Right lobe of liver (tissue), 6 donors: Measurements from ENCODE around the gene AIF1L. TPM values are rescaled to one million over a fixed set of nuclear protein-coding genes. Genes with fewer than 3 reads are reported as not detected.

Experiments
- ATAC-seq, 4 donors: fragments of 200-7000 bp; cut with Tn5 transposase; one replicate each; pipeline ENCODE4 v1.9.1; 2020; ENCODE audit warnings: mild to moderate bottlenecking in 4 of 4, moderate library complexity in 4 of 4
- DNase-seq, 3 donors: peaks; one replicate each; pipeline ENCODE4 v3.0.0-alpha.2; 2020
- H3K27ac ChIP-seq, 3 donors: fragments of 200-600 bp; one replicate each; pipeline ENCODE4 v1.8.0; 2022
- H3K27me3 ChIP-seq, 2 donors: fragments of 200-600 bp; one replicate each; pipeline ENCODE4 v1.8.0; 2022
- H3K36me3 ChIP-seq, 4 donors: fragments of 200-600 bp; sonication (generic) in 1 of 4; one replicate each; pipeline versions ENCODE4 v1.5.1 to v1.8.0; 2017 to 2022; ENCODE audit warnings: control low read depth in 1 of 4
- H3K4me1 ChIP-seq, 4 donors: fragments of 200-600 bp; sonication (generic) in 1 of 4; one replicate each; pipeline versions ENCODE4 v1.5.1 to v1.8.0; 2017 to 2022; ENCODE audit warnings: control low read depth in 1 of 4
- H3K4me3 ChIP-seq, 3 donors: fragments of 200-600 bp; one replicate each; pipeline ENCODE4 v1.8.0; 2022
- H3K9me3 ChIP-seq, 4 donors: fragments of 200-600 bp; sonication (generic) in 1 of 4; one replicate each; pipeline versions ENCODE4 v1.5.1 to v1.8.0; 2017 to 2022; ENCODE audit warnings: control low read depth in 1 of 4
- CTCF ChIP-seq, 4 donors: fragments of 200-600 bp in 3 of 4; fragments of 450-650 bp in 1 of 4; IDR thresholded peaks; one replicate each; pipeline versions ENCODE4 v1.5.1 to v1.8.0; 2016 to 2022; ENCODE audit warnings: antibody characterized with exemption in 4 of 4, mild to moderate bottlenecking in 2 of 4
- POLR2A ChIP-seq: fragments of 450-650 bp; IDR thresholded peaks from one replicate; pipeline ENCODE4 v1.6.1; 2017; ENCODE audit warnings: antibody characterized with exemption, mild to moderate bottlenecking
- WGBS: methylation state at CpG from one replicate; pipeline ENCODE4 v1.1.6; 2018; ENCODE audit warnings: low coverage, low lambda C conversion rate; ENCODE audit not compliant: insufficient coverage; ENCODE audit errors: missing lambda C conversion rate; 5-methylcytosine and 5-hydroxymethylcytosine counted together
- intact Hi-C, 2 donors: fragments of 100-400 bp; cut with DNase I; formaldehyde crosslinking; loops; one replicate each; pipeline versions ENCODE4 v1.11.2 to v1.14.1; 2022
- total RNA-seq, 6 experiments: library from RNA; depleted of rRNA in 2 of 6; stranded (reverse); fragments of >200 nt in 2 of 6; fragmentation: NEBNext Ultra II Directional in 3 of 6; extraction: Animal tissue kit (Norgen Biotek cat#: 25700) in 3 of 6; gene quantifications; one replicate each; pipeline versions ENCODE4 v1.1.0 to v1.2.4, GENCODE V29; 2016 to 2023
- donor health status: DM: no; HTN: yes; CAD: no.
- donor health status: DM: no; HTN: no; CAD: no.
- donor health status: DM: no; HTN: no; CAD: no.
- donor health status: DM: no; HTN: yes; CAD: no.
- donor health status: DM: no; HTN: yes; CAD: no.

AIF1L gene
- total RNA-seq, 6 experiments from 2014 or later, result 0.33 to 1.4 (median 0.49) TPM

- H3K36me3 ChIP-seq, result no peaks in the 10 kb centered on the region
- no peaks in the 10 kb centered on the region for H3K27me3 ChIP-seq
- DNase-seq, result no peak
- H3K27ac ChIP-seq, result no peak overlapping the region
- no peaks in the 10 kb centered on the region for H3K9me3 ChIP-seq
- TF ChIP-seq CTCF (IDR thresholded peaks at IDR 0.05), result no peak
- TF ChIP-seq POLR2A, result no peak
- intact Hi-C loops, result no loop called here
- 40% methylated on average over 3 of the region's 9 CpGs for WGBS
- no peak for ATAC-seq
- no peak overlapping the region for H3K4me3 ChIP-seq
- H3K4me1 ChIP-seq, result no peaks in the 10 kb centered on the region
Measured at GRCh38 chr9:131080589-131080988, 15.7 kb upstream of the AIF1L start.

- ATAC-seq, result no peak
- intact Hi-C loops, result no loop called here
- Histone ChIP-seq H3K4me3 (no peak overlapping the region), H3K27me3 (no peaks in the 10 kb centered on the region), H3K9me3 (no peaks in the 10 kb centered on the region), H3K27ac (no peak overlapping the region), H3K4me1 (no peaks in the 10 kb centered on the region), H3K36me3 (no peaks in the 10 kb centered on the region)
- no peak for DNase-seq
- WGBS, result 96% methylated on average over 3 of the region's 9 CpGs
- no peak for TF ChIP-seq CTCF (IDR thresholded peaks at IDR 0.05)
Measured at GRCh38 chr9:131081868-131082267, 14.5 kb upstream of the AIF1L start.

DNA sequence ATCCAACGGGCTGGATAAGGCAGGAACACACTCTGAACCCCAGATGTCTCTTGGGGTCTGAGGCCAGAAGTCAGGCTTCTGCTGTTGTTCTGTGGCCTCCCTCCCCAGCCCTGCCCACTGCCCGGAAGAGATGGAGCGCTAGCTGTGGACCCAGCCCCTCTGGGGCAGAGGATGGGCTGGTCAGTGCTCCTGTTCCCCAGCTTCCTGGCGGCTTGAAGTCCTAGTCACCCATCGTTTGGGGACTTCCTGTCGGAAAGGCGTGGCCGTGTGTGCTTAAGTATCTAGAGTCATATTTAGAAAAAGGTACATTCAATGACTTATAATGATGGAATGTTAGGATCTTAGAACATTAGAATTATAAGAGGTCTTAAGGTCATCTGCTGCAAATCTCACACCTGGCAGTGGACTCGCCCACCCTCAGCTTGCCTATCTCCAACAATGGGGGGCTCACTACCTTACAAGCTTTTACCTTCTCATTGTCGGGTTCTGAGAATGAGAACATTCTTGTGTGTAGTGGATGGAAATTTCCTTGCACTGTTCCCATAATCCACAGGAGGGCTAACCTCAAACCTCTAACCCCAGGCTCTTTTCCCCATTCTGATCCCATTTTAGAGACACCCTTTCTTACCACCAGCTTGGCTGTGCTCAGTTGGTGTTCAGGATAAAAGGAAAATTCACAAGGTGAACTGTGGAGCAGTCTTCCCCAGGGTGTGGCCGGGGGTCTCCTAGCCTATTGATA is 13.4 kb upstream of the AIF1L start:
- ATAC-seq, result no peak
- Histone ChIP-seq H3K4me3 (no peak overlapping the region), H3K27me3 (no peaks in the 10 kb centered on the region), H3K36me3 (no peaks in the 10 kb centered on the region), H3K27ac (no peak overlapping the region), H3K4me1 (no peaks in the 10 kb centered on the region), H3K9me3 (no peaks in the 10 kb centered on the region)
- no peak for DNase-seq
- TF ChIP-seq CTCF (IDR thresholded peaks at IDR 0.05), result no peak
- no peak for TF ChIP-seq POLR2A
- intact Hi-C loops, result no loop called here
- WGBS, result 59% methylated on average over 5 of the region's 11 CpGs

GRCh38 chr9:131084661-131085369 is 11.5 kb upstream of the AIF1L start:
- no peak for TF ChIP-seq POLR2A
- no peak for TF ChIP-seq CTCF (IDR thresholded peaks at IDR 0.05)
- no peak for DNase-seq
- H3K27ac ChIP-seq, result no peak overlapping the region
- H3K4me3 ChIP-seq, result no peak overlapping the region
- intact Hi-C loops, result no loop called here
- no peaks in the 10 kb centered on the region for H3K9me3 ChIP-seq
- no peak for ATAC-seq
- no peaks in the 10 kb centered on the region for H3K4me1 ChIP-seq
- H3K27me3 ChIP-seq, result no peaks in the 10 kb centered on the region
- H3K36me3 ChIP-seq, result no peaks in the 10 kb centered on the region
- 58% methylated on average over 8 of the region's 8 CpGs for WGBS
